ENCODE measurements around the gene CAPSL.
A peak's percentile ranks its signal among the peaks of the same experiment; 100 is the strongest.
"Not testable (repeated sequence)": the region's sequence is repeated elsewhere in the genome, so short reads cannot be mapped to it uniquely, and the experiment has no call there.

CAPSL gene

GRCh38 chr5:35938568-35939227 lies at the start of gene CAPSL:
Gene CAPSL, minus strand, starts transcription at chr5:35938622. Its CDS starts 17,502 bp downstream, at chr5:35921120.
- Histone ChIP-seq H3K4me1 (ENCODE audit: control insufficient read depth, insufficient read depth, low read length) (no peaks in the 10 kb centered on the region), H3K9ac (ENCODE audit: low read length) (no peak within 1 kb of the TSS), H3K36me3 (ENCODE audit: control insufficient read depth, insufficient read depth, low read length, severe bottlenecking) (no peaks in the 10 kb centered on the region), H3K27me3 (replicated peaks; ENCODE audit: control insufficient read depth, insufficient read depth, low read length) (peaks cover 57% of the 10 kb centered on the region), H3K9me3 (ENCODE audit: control insufficient read depth, low read length) (no peaks in the 10 kb centered on the region), H3K4me3 (ENCODE audit: low read length) (no peak within 1 kb of the TSS)
- peak; percentile 54 for DNase-seq (ENCODE audit: low read depth)

- Histone ChIP-seq H3K9ac (ENCODE audit: low read length) (no peak overlapping the region), H3K4me1 (ENCODE audit: control insufficient read depth, insufficient read depth, low read length) (no peaks in the 10 kb centered on the region), H3K36me3 (ENCODE audit: control insufficient read depth, insufficient read depth, low read length, severe bottlenecking) (no peaks in the 10 kb centered on the region), H3K27me3 (replicated peaks; ENCODE audit: control insufficient read depth, insufficient read depth, low read length) (peaks cover 14% of the 10 kb centered on the region), H3K4me3 (ENCODE audit: low read length) (no peak overlapping the region), H3K9me3 (ENCODE audit: control insufficient read depth, low read length) (no peaks in the 10 kb centered on the region)
- no peak for DNase-seq (ENCODE audit: low read depth)
These were observed 49.4 kb upstream of the CAPSL start for GRCh38 chr5:35987776-35988175.

GRCh38 chr5:35979715-35980114 lies 41.3 kb upstream of the CAPSL start:
- Histone ChIP-seq H3K9ac (ENCODE audit: low read length) (no peak overlapping the region), H3K36me3 (ENCODE audit: control insufficient read depth, insufficient read depth, low read length, severe bottlenecking) (no peaks in the 10 kb centered on the region)
- no peak for DNase-seq (ENCODE audit: low read depth)

GRCh38 chr5:35976859-35977258 lies 38.4 kb upstream of the CAPSL start:
- H3K27me3 ChIP-seq (replicated peaks; ENCODE audit: control insufficient read depth, insufficient read depth, low read length); DNase-seq (ENCODE audit: low read depth); H3K9ac ChIP-seq (ENCODE audit: low read length); H3K36me3 ChIP-seq (ENCODE audit: control insufficient read depth, insufficient read depth, low read length, severe bottlenecking); H3K4me1 ChIP-seq (ENCODE audit: control insufficient read depth, insufficient read depth, low read length); H3K4me3 ChIP-seq (ENCODE audit: low read length); H3K9me3 ChIP-seq (ENCODE audit: control insufficient read depth, low read length): not testable (repeated sequence)

More at GRCh38 chr5:35979715-35980114, 41.3 kb upstream of the CAPSL start:
- Histone ChIP-seq H3K27me3 (replicated peaks; ENCODE audit: control insufficient read depth, insufficient read depth, low read length) (no peaks in the 10 kb centered on the region), H3K4me1 (ENCODE audit: control insufficient read depth, insufficient read depth, low read length) (no peaks in the 10 kb centered on the region), H3K9me3 (ENCODE audit: control insufficient read depth, low read length) (no peaks in the 10 kb centered on the region), H3K4me3 (ENCODE audit: low read length) (no peak overlapping the region)

GRCh38 chr5:35974570-35974969 lies 36.1 kb upstream of the CAPSL start:
- Histone ChIP-seq H3K9ac (ENCODE audit: low read length) (no peak overlapping the region), H3K36me3 (ENCODE audit: control insufficient read depth, insufficient read depth, low read length, severe bottlenecking) (no peaks in the 10 kb centered on the region), H3K27me3 (replicated peaks; ENCODE audit: control insufficient read depth, insufficient read depth, low read length) (no peaks in the 10 kb centered on the region), H3K4me1 (ENCODE audit: control insufficient read depth, insufficient read depth, low read length) (no peaks in the 10 kb centered on the region), H3K4me3 (ENCODE audit: low read length) (no peak overlapping the region), H3K9me3 (ENCODE audit: control insufficient read depth, low read length) (no peaks in the 10 kb centered on the region)
- no peak for DNase-seq (ENCODE audit: low read depth)

- Histone ChIP-seq H3K9ac (ENCODE audit: low read length) (no peak overlapping the region), H3K4me1 (ENCODE audit: control insufficient read depth, insufficient read depth, low read length) (no peaks in the 10 kb centered on the region), H3K36me3 (ENCODE audit: control insufficient read depth, insufficient read depth, low read length, severe bottlenecking) (no peaks in the 10 kb centered on the region), H3K9me3 (ENCODE audit: control insufficient read depth, low read length) (no peaks in the 10 kb centered on the region), H3K27me3 (replicated peaks; ENCODE audit: control insufficient read depth, insufficient read depth, low read length) (peaks cover 3% of the 10 kb centered on the region), H3K4me3 (ENCODE audit: low read length) (no peak overlapping the region)
- no peak for DNase-seq (ENCODE audit: low read depth)
These were observed 33.4 kb upstream of the CAPSL start for GRCh38 chr5:35971878-35972210.

- Histone ChIP-seq H3K4me3 (ENCODE audit: low read length) (no peak overlapping the region), H3K9me3 (ENCODE audit: control insufficient read depth, low read length) (no peaks in the 10 kb centered on the region), H3K27me3 (replicated peaks; ENCODE audit: control insufficient read depth, insufficient read depth, low read length) (peaks cover 3% of the 10 kb centered on the region), H3K9ac (ENCODE audit: low read length) (no peak overlapping the region), H3K36me3 (ENCODE audit: control insufficient read depth, insufficient read depth, low read length, severe bottlenecking) (no peaks in the 10 kb centered on the region), H3K4me1 (ENCODE audit: control insufficient read depth, insufficient read depth, low read length) (no peaks in the 10 kb centered on the region)
- DNase-seq (ENCODE audit: low read depth): no peak
These were observed 32.9 kb upstream of the CAPSL start for GRCh38 chr5:35971186-35971877.

GRCh38 chr5:35963381-35963843 lies 25.0 kb upstream of the CAPSL start:
- Histone ChIP-seq H3K27me3 (replicated peaks; ENCODE audit: control insufficient read depth, insufficient read depth, low read length) (peaks cover 15% of the 10 kb centered on the region), H3K36me3 (ENCODE audit: control insufficient read depth, insufficient read depth, low read length, severe bottlenecking) (no peaks in the 10 kb centered on the region), H3K4me1 (ENCODE audit: control insufficient read depth, insufficient read depth, low read length) (no peaks in the 10 kb centered on the region), H3K9ac (ENCODE audit: low read length) (no peak overlapping the region), H3K4me3 (ENCODE audit: low read length) (no peak overlapping the region), H3K9me3 (ENCODE audit: control insufficient read depth, low read length) (peaks cover 8% of the 10 kb centered on the region)
- peak; percentile 15 for DNase-seq (ENCODE audit: low read depth)

GRCh38 chr5:35960328-35960727 lies 21.9 kb upstream of the CAPSL start:
- Histone ChIP-seq H3K27me3 (replicated peaks; ENCODE audit: control insufficient read depth, insufficient read depth, low read length) (peaks cover 11% of the 10 kb centered on the region), H3K9ac (ENCODE audit: low read length) (no peak overlapping the region), H3K4me3 (ENCODE audit: low read length) (no peak overlapping the region), H3K9me3 (ENCODE audit: control insufficient read depth, low read length) (peaks cover 16% of the 10 kb centered on the region), H3K36me3 (ENCODE audit: control insufficient read depth, insufficient read depth, low read length, severe bottlenecking) (no peaks in the 10 kb centered on the region), H3K4me1 (ENCODE audit: control insufficient read depth, insufficient read depth, low read length) (no peaks in the 10 kb centered on the region)
- DNase-seq (ENCODE audit: low read depth): no peak

GRCh38 chr5:35956429-35956828 lies 18.0 kb upstream of the CAPSL start:
- H3K27me3 ChIP-seq (replicated peaks; ENCODE audit: control insufficient read depth, insufficient read depth, low read length): peaks cover 36% of the 10 kb centered on the region
- no peak overlapping the region for H3K4me3 ChIP-seq (ENCODE audit: low read length)
- H3K4me1 ChIP-seq (ENCODE audit: control insufficient read depth, insufficient read depth, low read length): no peaks in the 10 kb centered on the region
- H3K9me3 ChIP-seq (ENCODE audit: control insufficient read depth, low read length): peaks cover 16% of the 10 kb centered on the region
- no peak for DNase-seq (ENCODE audit: low read depth)
- H3K9ac ChIP-seq (ENCODE audit: low read length): no peak overlapping the region
- no peaks in the 10 kb centered on the region for H3K36me3 ChIP-seq (ENCODE audit: control insufficient read depth, insufficient read depth, low read length, severe bottlenecking)

GRCh38 chr5:35954175-35954574 lies 15.8 kb upstream of the CAPSL start:
- no peak overlapping the region for H3K4me3 ChIP-seq (ENCODE audit: low read length)
- H3K9ac ChIP-seq (ENCODE audit: low read length): no peak overlapping the region
- peaks cover 8% of the 10 kb centered on the region for H3K9me3 ChIP-seq (ENCODE audit: control insufficient read depth, low read length)
- no peaks in the 10 kb centered on the region for H3K4me1 ChIP-seq (ENCODE audit: control insufficient read depth, insufficient read depth, low read length)
- peaks cover 41% of the 10 kb centered on the region for H3K27me3 ChIP-seq (replicated peaks; ENCODE audit: control insufficient read depth, insufficient read depth, low read length)
- H3K36me3 ChIP-seq (ENCODE audit: control insufficient read depth, insufficient read depth, low read length, severe bottlenecking): no peaks in the 10 kb centered on the region
- no peak for DNase-seq (ENCODE audit: low read depth)
